Vagina (tissue), 2 donors: ENCODE results near the gene TSHZ1.

ENCODE experiments used
- CTCF ChIP-seq, 3 experiments: fragments of 450-650 bp in 2 of 3; fragments of 200-600 bp in 1 of 3; sonication (generic) in 1 of 3; IDR thresholded peaks; one replicate each; pipeline ENCODE4 v1.5.1; 2017 to 2019; ENCODE audit warnings: antibody characterized with exemption in 3 of 3, mild to moderate bottlenecking in 2 of 3, moderate library complexity in 2 of 3
- POLR2AphosphoS5 ChIP-seq, 2 donors: sonication (generic); formaldehyde crosslinking; IDR thresholded peaks; one replicate each; pipeline ENCODE4 v1.9.0; 2017; ENCODE audit warnings: antibody characterized with exemption in 2 of 2, mild to moderate bottlenecking in 2 of 2, low read depth in 1 of 2; ENCODE audit not compliant: insufficient read depth in 1 of 2

- TF ChIP-seq CTCF (IDR thresholded peaks at IDR 0.05) (no peak), POLR2AphosphoS5 (IDR thresholded peaks at IDR 0.05; ENCODE audit: insufficient read depth in 1 of 2, low read depth in 1 of 2) (no peak)
Observed at GRCh38 chr18:75304678-75305557, 94.3 kb downstream of the TSHZ1 start.
